ENCODE measurements around the gene EXT2. TPM values are rescaled to one million over a fixed set of nuclear protein-coding genes. Genes with fewer than 3 reads are reported as not detected.

The EXT2 gene
- total and polyA plus RNA-seq, 10 of the 15 experiments (the other 5 are each of a cell fraction or from before 2014, with no cell fraction given): 3.8 to 31.4 (median 17.9) TPM

- no peaks in the 10 kb centered on the region for H3K9me3 ChIP-seq (replicated peaks; ENCODE audit: control insufficient read depth, insufficient read depth, low read length)
- no peak overlapping the region for H3K4me2 ChIP-seq (ENCODE audit: control insufficient read depth, insufficient read depth)
- ChIA-PET CTCF (interaction anchor here (0.7 kb wide), 1 partner anchor 92 kb away, joined by 4 read pairs; no protein-coding TSS in a partner anchor), POLR2A (no interaction called here), SMC1A (ENCODE audit: uncharacterized antibody, unreplicated experiment) (no interaction called here), RAD21 (ENCODE audit: unreplicated experiment) (no interaction called here)
- no peak overlapping the region for H2AFZ ChIP-seq (ENCODE audit: control insufficient read depth, low read depth, low read length)
- intact Hi-C loops (cut with micrococcal nuclease; ENCODE audit: unreplicated experiment): no loop called here
- ATAC-seq (no peak), FAIRE-seq (no peak), DNase-seq (ENCODE audit: low read depth, low spot score) (no peak)
- H3K4me3 ChIP-seq: no peak overlapping the region
- H3K9ac ChIP-seq (ENCODE audit: control insufficient read depth, insufficient read depth, low read length): no peak overlapping the region
- no TSS peak for BruUV-seq (replicated peaks)
- H4K20me1 ChIP-seq (ENCODE audit: control insufficient read depth, insufficient read depth): no peaks in the 10 kb centered on the region
- H3K79me2 ChIP-seq (ENCODE audit: control insufficient read depth, insufficient read depth, low read length): no peaks in the 10 kb centered on the region
- TF ChIP-seq SP1 (IDR thresholded peaks at IDR 0.05; ENCODE audit: low read depth, low read length) (no peak), SMARCA5 (IDR thresholded peaks at IDR 0.05) (no peak), CHD4 (IDR thresholded peaks at IDR 0.05) (no peak), IKZF1 (conservative IDR thresholded peaks at IDR 0.05) (no peak), NRF1 (conservative IDR thresholded peaks at IDR 0.05; ENCODE audit: low read depth, low read length) (no peak), BCL11A (IDR thresholded peaks at IDR 0.05; ENCODE audit: low read depth, low read length) (no peak)
- H3K27ac ChIP-seq (ENCODE audit: control insufficient read depth, insufficient read depth): no peak overlapping the region
- in situ Hi-C loops (cut with MboI): no loop called here
- H3K36me3 ChIP-seq (ENCODE audit: control insufficient read depth in 2 of 2, insufficient read depth in 2 of 2, low read length in 1 of 2): no peaks in the 10 kb centered on the region
- WGBS (ENCODE audit: insufficient coverage, insufficient replicate concordance, low lambda C conversion rate, missing lambda C conversion rate): 51% methylated on average over 19 of the region's 22 CpGs
- no peaks in the 10 kb centered on the region; a peak in 2 of 4 replicates for H3K27me3 ChIP-seq (replicated peaks in 1 of 2; ENCODE audit: control insufficient read depth in 2 of 2, insufficient read depth in 2 of 2, low read length in 1 of 2)
- no peaks in the 10 kb centered on the region for H3K4me1 ChIP-seq (ENCODE audit: control insufficient read depth, insufficient read depth, low read length)
Measured at GRCh38 chr11:44264761-44265160, 169.3 kb downstream of the EXT2 start.

GRCh38 chr11:44266056-44266780 lies 170.7 kb downstream of the EXT2 start:
- 33% methylated on average over 9 of the region's 9 CpGs for WGBS (ENCODE audit: insufficient coverage, insufficient replicate concordance, low lambda C conversion rate, missing lambda C conversion rate)
- CTCF ChIA-PET: no interaction called here
- intact Hi-C loops (cut with micrococcal nuclease; ENCODE audit: unreplicated experiment) (no loop called here), in situ Hi-C loops (cut with MboI) (no loop called here)
- no TSS peak for BruUV-seq (replicated peaks)
- FAIRE-seq: no peak
- Histone ChIP-seq H4K20me1 (ENCODE audit: control insufficient read depth, insufficient read depth) (no peaks in the 10 kb centered on the region), H3K27me3 (replicated peaks in 1 of 2; ENCODE audit: control insufficient read depth in 2 of 2, insufficient read depth in 2 of 2, low read length in 1 of 2) (no peaks in the 10 kb centered on the region; a peak in 2 of 4 replicates), H3K4me3 (no peak overlapping the region), H3K36me3 (ENCODE audit: control insufficient read depth in 2 of 2, insufficient read depth in 2 of 2, low read length in 1 of 2) (no peaks in the 10 kb centered on the region), H3K27ac (ENCODE audit: control insufficient read depth, insufficient read depth) (no peak overlapping the region), H2AFZ (ENCODE audit: control insufficient read depth, low read depth, low read length) (no peak overlapping the region), H3K79me2 (ENCODE audit: control insufficient read depth, insufficient read depth, low read length) (no peaks in the 10 kb centered on the region), H3K9me3 (replicated peaks; ENCODE audit: control insufficient read depth, insufficient read depth, low read length) (no peaks in the 10 kb centered on the region), H3K4me2 (ENCODE audit: control insufficient read depth, insufficient read depth) (no peak overlapping the region), H3K9ac (ENCODE audit: control insufficient read depth, insufficient read depth, low read length) (no peak overlapping the region), H3K4me1 (ENCODE audit: control insufficient read depth, insufficient read depth, low read length) (no peaks in the 10 kb centered on the region)
- RAD21 ChIA-PET (ENCODE audit: unreplicated experiment): no interaction called here
- TF ChIP-seq SP1 (IDR thresholded peaks at IDR 0.05; ENCODE audit: low read depth, low read length): no peak
- TF ChIP-seq DPF2 (IDR thresholded peaks at IDR 0.05): no peak
- no peak for TF ChIP-seq BMI1 (IDR thresholded peaks at IDR 0.05; ENCODE audit: borderline replicate concordance)
- TF ChIP-seq TCF3 (IDR thresholded peaks at IDR 0.05; ENCODE audit: borderline replicate concordance, insufficient read depth, low read depth, low read length): no peak
- no peak for TF ChIP-seq STAT1 (conservative IDR thresholded peaks at IDR 0.05)
- TF ChIP-seq PAX5 (IDR thresholded peaks at IDR 0.05; ENCODE audit: borderline replicate concordance, low read depth, low read length): no peak
- TF ChIP-seq SPI1 (IDR thresholded peaks at IDR 0.05; ENCODE audit: borderline replicate concordance, insufficient read depth, low read depth, low read length): no peak
- no peak for TF ChIP-seq ATF2 (IDR thresholded peaks at IDR 0.05; ENCODE audit: low read length)
- TF ChIP-seq RUNX3 (IDR thresholded peaks at IDR 0.05; ENCODE audit: low read length): no peak
- no peak for TF ChIP-seq RAD21 (IDR thresholded peaks at IDR 0.05; ENCODE audit: insufficient read depth, low read depth, low read length)
- POLR2A ChIA-PET: interaction anchor here (0.6 kb wide), 1 partner anchor 263 kb away, joined by 3 read pairs; no protein-coding TSS in a partner anchor
- SMC1A ChIA-PET (ENCODE audit: uncharacterized antibody, unreplicated experiment): no interaction called here
- no peak for DNase-seq (ENCODE audit: low read depth, low spot score)
- ATAC-seq: no peak

All from GM12878 (cell line).